DOHH2 (cell line): ENCODE results near the gene JARID2.
A peak's percentile ranks its signal among the peaks of the same experiment; 100 is the strongest.

Source experiments
- H3F3A ChIP-seq: fragments of 200-600 bp; sonication (generic), shearing (Covaris generic); 2 replicates; pipeline ENCODE4 v1.6.0; 2016; ENCODE audit warnings: antibody characterized with exemption, mild to moderate bottlenecking; ENCODE audit not compliant: control insufficient read depth, insufficient read depth
- H3K27ac ChIP-seq: fragments of 200-600 bp; sonication (generic); 2 replicates; pipeline ENCODE4 v1.5.1; 2014; ENCODE audit warnings: low read depth, mild to moderate bottlenecking, low read length, moderate library complexity
- H3K27me3 ChIP-seq: fragments of 200-600 bp; sonication (generic); 2 replicates; pipeline ENCODE4 v1.6.1; 2014; ENCODE audit warnings: mild to moderate bottlenecking, low read length, mixed read lengths; ENCODE audit not compliant: control insufficient read depth
- H3K36me3 ChIP-seq: fragments of 200-600 bp; sonication (generic); 2 replicates; pipeline ENCODE4 v1.6.1; 2014; ENCODE audit warnings: mild to moderate bottlenecking, low read length, moderate library complexity, mixed read lengths; ENCODE audit not compliant: control insufficient read depth
- H3K4me1 ChIP-seq: fragments of 200-600 bp; sonication (generic); 2 replicates; pipeline ENCODE4 v1.6.1; 2014; ENCODE audit warnings: mild to moderate bottlenecking, low read length, mixed read lengths; ENCODE audit not compliant: control insufficient read depth
- H3K4me2 ChIP-seq: fragments of 200-600 bp; sonication (generic); 2 replicates; pipeline ENCODE4 v1.6.0; 2014; ENCODE audit warnings: mild to moderate bottlenecking, low read length, moderate library complexity
- H3K4me3 ChIP-seq: fragments of 200-600 bp; sonication (generic); 2 replicates; pipeline ENCODE4 v1.5.1; 2014; ENCODE audit warnings: mild to moderate bottlenecking, low read length, mixed read lengths
- H3K79me2 ChIP-seq: fragments of 200-600 bp; sonication (generic); 2 replicates; pipeline ENCODE4 v1.6.1; 2014; ENCODE audit warnings: mild to moderate bottlenecking, low read length, mixed read lengths; ENCODE audit not compliant: control insufficient read depth
- H3K9me2 ChIP-seq: fragments of 200-600 bp; sonication (generic); replicated peaks from 2 replicates; pipeline ENCODE4 v1.6.1; 2014; ENCODE audit warnings: mild to moderate bottlenecking, low read length, mixed read lengths; ENCODE audit not compliant: control insufficient read depth
- H3K9me3 ChIP-seq: fragments of 200-600 bp; sonication (generic); 2 replicates; pipeline ENCODE4 v1.6.1; 2014; ENCODE audit warnings: antibody characterized with exemption, low read length, mixed read lengths; ENCODE audit not compliant: control insufficient read depth, insufficient read depth
- H4K20me1 ChIP-seq: fragments of 200-600 bp; sonication (generic); 2 replicates; pipeline ENCODE4 v1.6.0; 2014; ENCODE audit warnings: low read depth, mild to moderate bottlenecking, antibody characterized with exemption, low read length, moderate library complexity; ENCODE audit not compliant: control insufficient read depth, insufficient read depth
- EZH2phosphoT487 ChIP-seq: fragments of 200-600 bp; sonication (generic); IDR thresholded peaks from 2 replicates; pipeline ENCODE4 v1.6.1; 2017; ENCODE audit warnings: borderline replicate concordance, mild to moderate bottlenecking, antibody characterized with exemption, low read length, moderate library complexity, mixed read lengths
- TF ChIP-seq, protein P1 (sequence below): fragments of 200-600 bp; sonication (generic); IDR thresholded peaks from one replicate; pipeline ENCODE4 v1.5.1; 2014; ENCODE audit warnings: antibody characterized with exemption, mild to moderate bottlenecking, low read depth, low read length; ENCODE audit not compliant: poor library complexity, severe bottlenecking

JARID2 gene

DNA sequence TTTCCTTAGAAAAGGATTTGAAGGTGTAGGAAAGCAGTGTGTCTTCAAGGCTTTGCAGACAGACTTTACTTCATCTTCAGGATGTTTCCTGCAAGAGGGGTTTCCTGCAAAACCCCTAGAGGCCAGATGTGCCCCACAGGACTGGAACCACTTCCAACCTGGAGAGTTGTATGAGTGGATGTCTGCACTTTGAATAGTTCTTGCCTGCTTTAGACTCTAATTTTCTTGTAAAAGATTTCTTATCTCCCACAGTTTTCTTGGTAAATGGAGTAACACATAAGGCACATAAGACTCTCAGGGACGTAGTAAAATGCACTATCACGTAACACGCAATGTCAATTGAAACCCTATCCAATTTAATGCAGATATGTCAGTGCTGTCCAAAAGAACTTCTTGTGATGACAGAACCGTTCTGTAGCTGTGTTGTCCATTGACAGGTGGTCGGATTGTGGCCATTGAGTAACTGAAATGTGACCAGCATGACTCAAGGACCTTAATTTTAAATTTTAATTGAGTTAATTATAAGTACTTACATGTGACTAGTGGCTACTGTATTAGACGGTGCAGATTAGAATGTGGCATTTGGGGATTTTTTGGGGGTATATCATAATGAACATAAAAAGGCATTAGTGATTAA is 118.7 kb downstream of the JARID2 start:
- Histone ChIP-seq H3K27ac (no peak overlapping the region), H3K4me3 (peak overlapping the region; percentile 57), H4K20me1 (peaks cover 14% of the 10 kb centered on the region), H3K4me2 (peak overlapping the region; percentile 73), H3K9me2 (no peaks in the 10 kb centered on the region), H3F3A (no peaks in the 10 kb centered on the region), H3K79me2 (peaks cover 15% of the 10 kb centered on the region), H3K27me3 (peaks cover 8% of the 10 kb centered on the region), H3K4me1 (peaks cover 39% of the 10 kb centered on the region), H3K36me3 (no peaks in the 10 kb centered on the region), H3K9me3 (no peaks in the 10 kb centered on the region)
- TF ChIP-seq, protein P1, sequence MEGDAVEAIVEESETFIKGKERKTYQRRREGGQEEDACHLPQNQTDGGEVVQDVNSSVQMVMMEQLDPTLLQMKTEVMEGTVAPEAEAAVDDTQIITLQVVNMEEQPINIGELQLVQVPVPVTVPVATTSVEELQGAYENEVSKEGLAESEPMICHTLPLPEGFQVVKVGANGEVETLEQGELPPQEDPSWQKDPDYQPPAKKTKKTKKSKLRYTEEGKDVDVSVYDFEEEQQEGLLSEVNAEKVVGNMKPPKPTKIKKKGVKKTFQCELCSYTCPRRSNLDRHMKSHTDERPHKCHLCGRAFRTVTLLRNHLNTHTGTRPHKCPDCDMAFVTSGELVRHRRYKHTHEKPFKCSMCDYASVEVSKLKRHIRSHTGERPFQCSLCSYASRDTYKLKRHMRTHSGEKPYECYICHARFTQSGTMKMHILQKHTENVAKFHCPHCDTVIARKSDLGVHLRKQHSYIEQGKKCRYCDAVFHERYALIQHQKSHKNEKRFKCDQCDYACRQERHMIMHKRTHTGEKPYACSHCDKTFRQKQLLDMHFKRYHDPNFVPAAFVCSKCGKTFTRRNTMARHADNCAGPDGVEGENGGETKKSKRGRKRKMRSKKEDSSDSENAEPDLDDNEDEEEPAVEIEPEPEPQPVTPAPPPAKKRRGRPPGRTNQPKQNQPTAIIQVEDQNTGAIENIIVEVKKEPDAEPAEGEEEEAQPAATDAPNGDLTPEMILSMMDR: peak; percentile 17
- no peak for TF ChIP-seq EZH2phosphoT487

DNA sequence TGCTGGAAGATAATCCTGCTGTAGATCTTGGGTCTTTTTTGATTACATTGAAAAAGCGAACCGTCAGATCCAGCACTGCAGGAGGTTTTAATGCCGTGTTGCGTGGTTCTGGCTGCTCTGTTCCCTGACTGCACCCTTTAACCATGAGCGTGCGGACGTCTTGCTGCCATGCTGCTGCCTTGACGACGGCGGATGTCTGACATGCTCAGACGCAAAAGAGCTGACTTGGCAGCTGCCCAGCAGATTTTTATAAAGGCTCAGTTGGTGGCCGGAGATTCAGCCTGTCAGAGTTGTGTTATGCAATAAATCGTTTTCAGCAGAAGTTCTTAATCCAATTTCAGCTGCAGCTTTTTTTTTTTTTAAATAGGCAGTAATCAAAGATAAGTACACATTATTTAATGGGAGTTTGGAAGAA is 119.4 kb downstream of the JARID2 start:
- Histone ChIP-seq H3K4me1 (peaks cover 36% of the 10 kb centered on the region), H3K36me3 (no peaks in the 10 kb centered on the region), H4K20me1 (peaks cover 13% of the 10 kb centered on the region), H3F3A (no peaks in the 10 kb centered on the region), H3K27me3 (0 out of 2 replicates have a peak, but pooled peaks cover 5% of the 10 kb centered on the region), H3K9me2 (no peaks in the 10 kb centered on the region), H3K4me2 (peak overlapping the region; percentile 73), H3K4me3 (peak overlapping the region; percentile 38), H3K27ac (no peak overlapping the region), H3K9me3 (no peaks in the 10 kb centered on the region), H3K79me2 (peaks cover 18% of the 10 kb centered on the region)
- TF ChIP-seq, protein P1: no peak
- no peak for TF ChIP-seq EZH2phosphoT487

DNA sequence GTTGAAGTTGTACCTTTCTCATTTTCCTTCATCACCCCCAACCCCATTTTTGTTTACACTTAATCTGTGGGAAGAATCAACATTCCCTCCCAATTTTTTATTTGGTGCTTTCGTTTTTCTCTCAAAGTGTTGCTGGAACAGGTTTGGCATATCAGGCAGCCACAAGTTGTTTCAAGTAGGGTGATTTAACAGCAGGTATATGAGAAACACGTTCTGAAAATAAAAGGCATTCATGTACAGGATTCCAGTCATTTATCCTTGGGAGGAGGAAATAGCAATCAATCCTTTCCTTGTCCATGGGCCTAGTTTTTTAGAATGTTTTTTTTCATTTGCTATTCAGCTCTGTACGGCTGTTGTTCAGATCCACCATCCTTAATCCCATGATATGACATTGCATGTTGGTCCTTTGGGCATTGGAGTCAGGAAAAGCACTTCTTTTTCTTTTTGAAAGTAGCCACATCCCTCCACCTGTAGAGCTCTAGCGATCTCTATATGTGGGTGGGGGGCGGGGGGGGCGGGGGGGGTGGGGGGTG is 120.2 kb downstream of the JARID2 start:
- Histone ChIP-seq H4K20me1 (peaks cover 13% of the 10 kb centered on the region), H3K27me3 (0 out of 2 replicates have a peak, but pooled peaks cover 2% of the 10 kb centered on the region), H3K79me2 (peaks cover 18% of the 10 kb centered on the region), H3K4me1 (peaks cover 36% of the 10 kb centered on the region), H3K4me3 (no peak overlapping the region), H3K4me2 (peak overlapping the region; percentile 73), H3K9me2 (no peaks in the 10 kb centered on the region), H3F3A (no peaks in the 10 kb centered on the region), H3K9me3 (no peaks in the 10 kb centered on the region), H3K27ac (no peak overlapping the region), H3K36me3 (no peaks in the 10 kb centered on the region)
- TF ChIP-seq, protein P1: no peak
- TF ChIP-seq EZH2phosphoT487: no peak
